OCI-LY1 (cell line): ENCODE results near the gene BSG.
"Not testable (repeated sequence)": the region's sequence is repeated elsewhere in the genome, so short reads cannot be mapped to it uniquely, and the experiment has no call there.

Source experiments
- H2AFZ ChIP-seq: fragments of 200-600 bp; sonication (generic), shearing (Covaris generic); 2 replicates; pipeline ENCODE4 v1.6.0; 2014; ENCODE audit warnings: antibody characterized with exemption, mild to moderate bottlenecking, low read length
- H3F3A ChIP-seq: fragments of 200-600 bp; sonication (generic), shearing (Covaris generic); 2 replicates; pipeline ENCODE4 v1.6.0; 2014; ENCODE audit warnings: mild to moderate bottlenecking, antibody characterized with exemption, low read length, moderate library complexity; ENCODE audit not compliant: insufficient read depth
- H3K27ac ChIP-seq: fragments of 200-600 bp; sonication (generic); 2 replicates; pipeline ENCODE4 v1.5.1; 2014; ENCODE audit warnings: low read length, mixed run types, mild to moderate bottlenecking, low read depth; ENCODE audit not compliant: poor library complexity, severe bottlenecking
- H3K27me3 ChIP-seq: fragments of 200-600 bp; sonication (generic); 2 replicates; pipeline ENCODE4 v1.6.0; 2014; ENCODE audit warnings: antibody characterized with exemption, mild to moderate bottlenecking, low read length, moderate library complexity; ENCODE audit not compliant: insufficient read depth
- H3K36me3 ChIP-seq: fragments of 200-600 bp; sonication (generic); 2 replicates; pipeline ENCODE4 v1.6.1; 2014; ENCODE audit warnings: mild to moderate bottlenecking, antibody characterized with exemption, low read length, moderate library complexity, mixed read lengths; ENCODE audit not compliant: insufficient read depth
- H3K4me1 ChIP-seq: fragments of 200-600 bp; sonication (generic); 2 replicates; pipeline ENCODE4 v1.5.1; 2014; ENCODE audit warnings: mild to moderate bottlenecking, low read length, moderate library complexity; ENCODE audit not compliant: insufficient read depth, severe bottlenecking
- H3K4me2 ChIP-seq: fragments of 200-600 bp; sonication (generic), shearing (Covaris generic); 2 replicates; pipeline ENCODE4 v1.6.1; 2014; ENCODE audit warnings: low read length
- H3K4me3 ChIP-seq: fragments of 200-600 bp; sonication (generic); 2 replicates; pipeline ENCODE4 v1.5.1; 2014; ENCODE audit warnings: low read length, low read depth, mild to moderate bottlenecking, mixed read lengths; ENCODE audit not compliant: poor library complexity, severe bottlenecking
- H3K79me2 ChIP-seq: fragments of 200-600 bp; shearing (Covaris generic); 2 replicates; pipeline ENCODE4 v1.6.1; 2016; ENCODE audit warnings: mixed run types, low read length, mixed read lengths; ENCODE audit not compliant: insufficient read depth
- H3K9ac ChIP-seq: fragments of 200-600 bp; sonication (generic), shearing (Covaris generic); 2 replicates; pipeline ENCODE4 v1.6.1; 2014; ENCODE audit warnings: mild to moderate bottlenecking, low read length, mixed read lengths
- H3K9me2 ChIP-seq: fragments of 200-600 bp; sonication (generic), shearing (Covaris generic); 2 replicates; pipeline ENCODE4 v1.6.1; 2014; ENCODE audit warnings: low read depth, mild to moderate bottlenecking, low read length, mixed read lengths
- H3K9me3 ChIP-seq: fragments of 200-600 bp; shearing (Covaris generic); 2 replicates; pipeline ENCODE4 v1.6.1; 2014; ENCODE audit warnings: low read length, mixed read lengths
- H4K20me1 ChIP-seq: fragments of 200-600 bp; sonication (generic), shearing (Covaris generic); 2 replicates; pipeline ENCODE4 v1.6.0; 2016; ENCODE audit warnings: mild to moderate bottlenecking, low read length; ENCODE audit not compliant: insufficient read depth
- EZH2 ChIP-seq: fragments of 200-600 bp; sonication (generic), shearing (Covaris generic); IDR thresholded peaks from 2 replicates; pipeline ENCODE4 v1.8.0; 2017; ENCODE audit warnings: borderline replicate concordance, mixed run types, mild to moderate bottlenecking, antibody characterized with exemption, low read length, moderate library complexity, mixed read lengths
- TF ChIP-seq, protein P1 (sequence below): fragments of 200-600 bp; sonication (generic), shearing (Covaris generic); IDR thresholded peaks from 2 replicates; pipeline ENCODE4 v1.5.1; 2017; ENCODE audit warnings: mild to moderate bottlenecking, antibody characterized with exemption, low read length, moderate library complexity, mixed read lengths

Gene BSG

DNA sequence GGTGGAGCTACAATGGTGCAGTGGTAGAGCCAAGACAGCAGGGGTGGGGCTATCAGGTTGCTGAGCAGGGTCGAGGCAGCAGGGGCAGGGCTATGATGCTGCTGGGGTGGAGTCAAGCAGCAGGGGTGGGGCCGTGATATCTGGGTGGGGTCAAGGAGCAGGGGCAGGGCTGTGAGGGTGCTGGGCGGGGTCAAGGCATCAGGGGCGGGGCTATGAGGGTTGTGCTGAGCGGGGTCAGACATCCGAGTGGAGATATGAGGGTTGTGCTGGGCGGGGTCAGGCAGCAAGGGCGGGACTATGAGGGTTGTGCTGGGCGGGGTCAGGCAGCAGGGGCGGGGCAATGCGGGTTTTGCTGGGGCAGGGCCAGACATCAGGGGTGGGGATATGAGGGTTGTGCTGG lies 32.0 kb downstream of the BSG start:
- H3K4me1 ChIP-seq, result peaks cover 10% of the 10 kb centered on the region
- H3K36me3 ChIP-seq, result no peaks in the 10 kb centered on the region
- TF ChIP-seq EZH2, result no peak
- TF ChIP-seq, protein P1, sequence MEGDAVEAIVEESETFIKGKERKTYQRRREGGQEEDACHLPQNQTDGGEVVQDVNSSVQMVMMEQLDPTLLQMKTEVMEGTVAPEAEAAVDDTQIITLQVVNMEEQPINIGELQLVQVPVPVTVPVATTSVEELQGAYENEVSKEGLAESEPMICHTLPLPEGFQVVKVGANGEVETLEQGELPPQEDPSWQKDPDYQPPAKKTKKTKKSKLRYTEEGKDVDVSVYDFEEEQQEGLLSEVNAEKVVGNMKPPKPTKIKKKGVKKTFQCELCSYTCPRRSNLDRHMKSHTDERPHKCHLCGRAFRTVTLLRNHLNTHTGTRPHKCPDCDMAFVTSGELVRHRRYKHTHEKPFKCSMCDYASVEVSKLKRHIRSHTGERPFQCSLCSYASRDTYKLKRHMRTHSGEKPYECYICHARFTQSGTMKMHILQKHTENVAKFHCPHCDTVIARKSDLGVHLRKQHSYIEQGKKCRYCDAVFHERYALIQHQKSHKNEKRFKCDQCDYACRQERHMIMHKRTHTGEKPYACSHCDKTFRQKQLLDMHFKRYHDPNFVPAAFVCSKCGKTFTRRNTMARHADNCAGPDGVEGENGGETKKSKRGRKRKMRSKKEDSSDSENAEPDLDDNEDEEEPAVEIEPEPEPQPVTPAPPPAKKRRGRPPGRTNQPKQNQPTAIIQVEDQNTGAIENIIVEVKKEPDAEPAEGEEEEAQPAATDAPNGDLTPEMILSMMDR, result no peak

DNA sequence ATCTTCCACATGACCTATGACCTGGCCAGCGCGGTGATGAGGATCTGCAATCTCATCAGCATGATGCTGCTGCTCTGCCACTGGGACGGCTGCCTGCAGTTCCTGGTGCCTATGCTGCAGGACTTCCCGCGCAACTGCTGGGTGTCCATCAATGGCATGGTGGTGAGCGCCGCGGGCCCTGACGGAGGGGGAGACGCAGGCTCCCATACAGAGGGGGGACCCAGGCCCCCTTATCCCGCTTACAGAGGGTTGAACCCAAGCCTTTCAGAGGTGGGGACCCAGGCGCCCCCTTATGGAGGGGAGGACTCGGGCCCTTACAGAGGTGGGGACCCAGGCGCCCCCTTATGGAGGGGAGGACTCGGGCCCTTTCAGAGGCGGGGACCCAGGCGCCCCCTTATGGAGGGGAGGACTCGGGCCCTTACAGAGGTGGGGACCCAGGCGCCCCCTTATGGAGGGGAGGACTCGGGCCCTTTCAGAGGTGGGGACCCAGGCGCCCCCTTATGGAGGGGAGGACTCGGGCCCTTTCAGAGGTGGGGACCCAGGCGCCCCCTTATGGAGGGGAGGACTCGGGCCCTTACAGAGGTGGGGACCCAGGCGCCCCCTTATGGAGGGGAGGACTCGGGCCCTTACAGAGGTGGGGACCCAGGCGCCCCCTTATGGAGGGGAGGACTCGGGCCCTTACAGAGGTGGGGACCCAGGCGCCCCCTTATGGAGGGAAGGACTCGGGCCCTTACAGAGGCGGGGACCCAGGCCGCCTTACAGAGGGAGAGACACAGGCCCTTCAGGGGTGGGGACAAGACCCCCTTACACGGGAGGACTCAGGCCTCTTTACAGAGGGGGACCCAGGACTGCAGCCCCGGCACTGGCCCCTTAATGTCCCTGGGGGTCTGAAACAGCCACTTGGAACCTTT lies 32.9 kb downstream of the BSG start:
- peak overlapping the region; percentile 56 for H3K4me2 ChIP-seq
- H3K9ac ChIP-seq, result peak overlapping the region; percentile 43; the same call in 1 of the 2 replicates
- not testable (repeated sequence) for H4K20me1 ChIP-seq, H3F3A ChIP-seq, H2AFZ ChIP-seq, H3K36me3 ChIP-seq, H3K9me3 ChIP-seq, H3K27me3 ChIP-seq, H3K9me2 ChIP-seq, H3K79me2 ChIP-seq
- TF ChIP-seq, protein P1, result peak; percentile 97
- H3K4me1 ChIP-seq, result peaks cover 19% of the 10 kb centered on the region
- H3K4me3 ChIP-seq, result peak overlapping the region; percentile 51
- peak overlapping the region; percentile 82 for H3K27ac ChIP-seq

More for the DNA sequence above, 32.0 kb downstream of the BSG start:
- H3K9ac ChIP-seq, result no peak overlapping the region
- H3K4me2 ChIP-seq, result no peak overlapping the region
- H3K27ac ChIP-seq, result no peak overlapping the region
- H3F3A ChIP-seq, result no peaks in the 10 kb centered on the region
- H3K27me3 ChIP-seq, result no peaks in the 10 kb centered on the region
- no peaks in the 10 kb centered on the region for H4K20me1 ChIP-seq
- H3K79me2 ChIP-seq, result no peaks in the 10 kb centered on the region
- H3K9me2 ChIP-seq, result no peaks in the 10 kb centered on the region
- H3K4me3 ChIP-seq, result no peak overlapping the region
- H3K9me3 ChIP-seq, result no peaks in the 10 kb centered on the region
- no peak overlapping the region for H2AFZ ChIP-seq

DNA sequence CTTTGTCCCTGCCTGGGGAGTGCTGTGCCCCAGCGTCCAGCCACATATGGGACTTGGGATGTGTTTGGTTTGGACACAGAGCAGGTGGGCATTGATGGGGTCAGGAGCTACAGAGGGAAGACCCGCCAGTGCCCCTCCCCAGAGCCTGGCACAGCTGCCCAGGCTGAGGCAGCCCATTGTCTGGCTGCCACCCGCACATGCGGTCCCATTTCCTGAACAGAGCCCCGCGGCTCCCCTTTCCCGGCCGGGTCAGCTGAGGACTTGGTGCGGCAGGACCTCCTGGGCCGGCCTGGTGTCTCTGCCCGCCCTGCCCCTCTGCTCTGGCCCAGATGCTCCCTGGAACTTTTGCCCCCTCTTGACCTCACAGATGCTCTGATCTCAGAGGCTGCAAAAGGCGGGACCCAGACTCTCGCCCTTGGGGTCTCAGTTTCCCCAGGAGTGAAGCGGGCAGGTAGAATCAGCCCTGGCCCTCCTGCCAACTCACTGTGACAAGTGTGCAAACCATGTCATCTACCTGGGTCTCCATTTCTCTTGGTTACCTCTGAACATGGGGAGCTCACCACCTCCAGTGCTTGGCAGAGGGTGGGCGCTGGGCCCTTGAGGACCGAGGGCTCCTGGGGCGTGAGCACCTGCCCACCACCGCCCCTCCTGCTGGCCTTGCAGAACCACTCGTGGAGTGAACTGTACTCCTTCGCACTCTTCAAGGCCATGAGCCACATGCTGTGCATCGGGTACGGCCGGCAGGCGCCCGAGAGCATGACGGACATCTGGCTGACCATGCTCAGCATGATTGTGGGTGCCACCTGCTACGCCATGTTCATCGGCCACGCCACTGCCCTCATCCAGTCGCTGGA lies 35.1 kb downstream of the BSG start:
- Histone ChIP-seq H3K9me2 (no peaks in the 10 kb centered on the region), H3K4me1 (peaks cover 33% of the 10 kb centered on the region), H3K27ac (no peak overlapping the region), H3K79me2 (no peaks in the 10 kb centered on the region), H3K9ac (no peak overlapping the region), H3K36me3 (no peaks in the 10 kb centered on the region), H3K4me3 (no peak overlapping the region), H2AFZ (no peak overlapping the region), H3K4me2 (no peak overlapping the region), H3K27me3 (no peaks in the 10 kb centered on the region), H4K20me1 (no peaks in the 10 kb centered on the region), H3K9me3 (no peaks in the 10 kb centered on the region), H3F3A (no peaks in the 10 kb centered on the region)
- TF ChIP-seq, protein P1, result no peak
- TF ChIP-seq EZH2, result no peak
